ENCODE measurements around the gene OR10Z1. TPM values are rescaled to one million over a fixed set of nuclear protein-coding genes. Genes with fewer than 3 reads are reported as not detected.

Gene OR10Z1
- polyA plus RNA-seq, 1 donor, result 0.10 TPM

Other genes with a start within 250 kb of the OR10Z1 start
- gene OR10T2, start 205.8 kb upstream of the OR10Z1 start, polyA plus RNA-seq (ENCODE audit: insufficient read length), result not detected
- gene OR10K2, start 179.0 kb upstream of the OR10Z1 start, polyA plus RNA-seq (ENCODE audit: insufficient read length), result not detected
- gene OR10K1, start 143.4 kb upstream of the OR10Z1 start, polyA plus RNA-seq (ENCODE audit: insufficient read length), result not detected
- not detected for gene OR10R2, start 133.0 kb upstream of the OR10Z1 start, polyA plus RNA-seq (ENCODE audit: insufficient read length)
- gene OR6Y1, start 50.9 kb upstream of the OR10Z1 start, polyA plus RNA-seq (ENCODE audit: insufficient read length), result not detected
- gene OR6P1, start 34.7 kb upstream of the OR10Z1 start, polyA plus RNA-seq (ENCODE audit: insufficient read length), result not detected
- not detected for gene OR10X1, start 25.4 kb upstream of the OR10Z1 start, polyA plus RNA-seq (ENCODE audit: insufficient read length)
- gene SPTA1, start 81.4 kb downstream of the OR10Z1 start, polyA plus RNA-seq (ENCODE audit: insufficient read length), result 5.9 TPM
- not detected for gene OR6K2, start 95.4 kb downstream of the OR10Z1 start, polyA plus RNA-seq (ENCODE audit: insufficient read length)
- not detected for gene OR6K3, start 115.5 kb downstream of the OR10Z1 start, polyA plus RNA-seq (ENCODE audit: insufficient read length)
- not detected for gene OR6K6, start 149.5 kb downstream of the OR10Z1 start, polyA plus RNA-seq (ENCODE audit: insufficient read length)
- not detected for gene OR6N1, start 166.9 kb downstream of the OR10Z1 start, polyA plus RNA-seq (ENCODE audit: insufficient read length)
- not detected for gene OR6N2, start 175.9 kb downstream of the OR10Z1 start, polyA plus RNA-seq (ENCODE audit: insufficient read length)
- 3.9 TPM for gene MNDA, start 226.1 kb downstream of the OR10Z1 start, polyA plus RNA-seq (ENCODE audit: insufficient read length)